HUES64 (cell line): ENCODE data around the gene DHRS4L2.
"Not testable (repeated sequence)": the region's sequence is repeated elsewhere in the genome, so short reads cannot be mapped to it uniquely, and the experiment has no call there.

Experiments used
- H3K27ac ChIP-seq: 2 replicates; pipeline ENCODE4 v1.7.0; 2013; ENCODE audit warnings: low read depth, low read length, inconsistent platforms
- H3K27me3 ChIP-seq: 2 replicates; pipeline ENCODE4 v1.6.1; 2013; ENCODE audit warnings: mild to moderate bottlenecking, low read length; ENCODE audit not compliant: insufficient read depth
- H3K36me3 ChIP-seq: 2 replicates; pipeline ENCODE4 v1.6.1; 2013; ENCODE audit warnings: mild to moderate bottlenecking, low read length; ENCODE audit not compliant: insufficient read depth
- H3K4me1 ChIP-seq: 2 replicates; pipeline ENCODE4 v1.6.1; 2013; ENCODE audit warnings: mild to moderate bottlenecking, low read length, moderate library complexity; ENCODE audit not compliant: insufficient read depth
- H3K4me3 ChIP-seq: 2 replicates; pipeline ENCODE4 v1.5.1; 2013; ENCODE audit warnings: mild to moderate bottlenecking, low read length, moderate library complexity
- H3K9ac ChIP-seq: 2 replicates; pipeline ENCODE4 v1.6.1; 2013; ENCODE audit warnings: mild to moderate bottlenecking, low read depth, low read length
- H3K9me3 ChIP-seq: 2 replicates; pipeline ENCODE4 v1.6.1; 2013; ENCODE audit warnings: low read depth, low read length; ENCODE audit not compliant: insufficient read depth
- WGBS: fragments of 150-250, 120-280 bp; methylation state at CpG from one replicate; pipeline ENCODE4 v1.1.7; 2013; ENCODE audit warnings: missing lambda C conversion rate; 5-methylcytosine and 5-hydroxymethylcytosine counted together

Gene DHRS4L2

GRCh38 chr14:23953464-23954278 is 35.1 kb upstream of the DHRS4L2 start, which contains the start of gene DHRS4:
TSS of gene DHRS4 (plus strand) at chr14:23953770. CDS start at chr14:23953789, 19 bp downstream.
- peak within 1 kb of the TSS; percentile 84 for H3K4me3 ChIP-seq
- 1% methylated on average over 44 of the region's 44 CpGs for WGBS
- H3K9me3 ChIP-seq: no peaks in the 10 kb centered on the region
- no peaks in the 10 kb centered on the region for H3K27me3 ChIP-seq
- no peaks in the 10 kb centered on the region for H3K4me1 ChIP-seq
- peak within 1 kb of the TSS; percentile 62; the same call in 1 of the 2 replicates for H3K27ac ChIP-seq
- H3K36me3 ChIP-seq: no peaks in the 10 kb centered on the region
- H3K9ac ChIP-seq: peak within 1 kb of the TSS; percentile 84

GRCh38 chr14:23954279-23954614 is 34.5 kb upstream of the DHRS4L2 start:
- H3K4me3 ChIP-seq: peak overlapping the region; percentile 84
- H3K9me3 ChIP-seq, H3K27ac ChIP-seq, H3K36me3 ChIP-seq, H3K27me3 ChIP-seq, H3K4me1 ChIP-seq: not testable (repeated sequence)
- WGBS: 7% methylated on average over 5 of the region's 6 CpGs
- peak overlapping the region; percentile 84; the same call in 1 of the 2 replicates for H3K9ac ChIP-seq

- 92% methylated on average over 19 of the region's 20 CpGs for whole genome bisulfite sequencing
- H3K9ac ChIP-seq, H3K9me3 ChIP-seq, H3K27me3 ChIP-seq, H3K27ac ChIP-seq, H3K36me3 ChIP-seq, H3K4me1 ChIP-seq, H3K4me3 ChIP-seq: not testable (repeated sequence)
Observed at GRCh38 chr14:23954965-23955364, 33.8 kb upstream of the DHRS4L2 start.

- not testable (repeated sequence) for H3K9me3 ChIP-seq, H3K36me3 ChIP-seq, H3K4me1 ChIP-seq, H3K9ac ChIP-seq, H3K27me3 ChIP-seq, H3K27ac ChIP-seq, H3K4me3 ChIP-seq
- WGBS: 95% methylated on average over 2 of the region's 2 CpGs
Observed at GRCh38 chr14:23955811-23956210, 32.9 kb upstream of the DHRS4L2 start.

GRCh38 chr14:23957913-23958569 is 30.7 kb upstream of the DHRS4L2 start:
- 92% methylated on average over 8 of the region's 9 CpGs for WGBS

GRCh38 chr14:23960899-23961298 is 27.8 kb upstream of the DHRS4L2 start:
- not testable (repeated sequence) for H3K4me1 ChIP-seq, H3K9ac ChIP-seq, H3K36me3 ChIP-seq, H3K27ac ChIP-seq, H3K27me3 ChIP-seq, H3K4me3 ChIP-seq, H3K9me3 ChIP-seq

More at GRCh38 chr14:23957913-23958569, 30.7 kb upstream of the DHRS4L2 start:
- H3K9ac ChIP-seq, H3K36me3 ChIP-seq, H3K27me3 ChIP-seq, H3K9me3 ChIP-seq, H3K4me3 ChIP-seq, H3K27ac ChIP-seq, H3K4me1 ChIP-seq: not testable (repeated sequence)

GRCh38 chr14:23961704-23962103 is 27.0 kb upstream of the DHRS4L2 start:
- H3K27me3 ChIP-seq, H3K27ac ChIP-seq, H3K9ac ChIP-seq, H3K4me3 ChIP-seq, H3K36me3 ChIP-seq, H3K4me1 ChIP-seq, H3K9me3 ChIP-seq: not testable (repeated sequence)
- WGBS: 100% methylated on average over 1 of the region's 2 CpGs

- H3K9me3 ChIP-seq, H3K9ac ChIP-seq, H3K4me3 ChIP-seq, H3K36me3 ChIP-seq, H3K27me3 ChIP-seq, H3K27ac ChIP-seq, H3K4me1 ChIP-seq: not testable (repeated sequence)
- no CpG with 5 or more reads among the region's 9 CpGs for WGBS
Observed at GRCh38 chr14:23969130-23969480, 19.6 kb upstream of the DHRS4L2 start.

- H3K9ac ChIP-seq, H3K27ac ChIP-seq, H3K9me3 ChIP-seq, H3K27me3 ChIP-seq, H3K4me1 ChIP-seq, H3K36me3 ChIP-seq: not testable (repeated sequence)
- peak overlapping the region; percentile 51 for H3K4me3 ChIP-seq
- WGBS: 43% methylated on average over 57 of the region's 61 CpGs
Observed at GRCh38 chr14:23969481-23970282, 19.0 kb upstream of the DHRS4L2 start.

GRCh38 chr14:23970283-23970659 is 18.5 kb upstream of the DHRS4L2 start:
- WGBS: 86% methylated on average over 9 of the region's 15 CpGs
- not testable (repeated sequence) for H3K9ac ChIP-seq, H3K9me3 ChIP-seq, H3K27ac ChIP-seq, H3K4me3 ChIP-seq, H3K4me1 ChIP-seq, H3K36me3 ChIP-seq, H3K27me3 ChIP-seq

- WGBS: 73% methylated on average over 8 of the region's 8 CpGs
- H3K36me3 ChIP-seq, H3K4me1 ChIP-seq: not testable (repeated sequence)
Observed at GRCh38 chr14:23973178-23973577, 15.6 kb upstream of the DHRS4L2 start.

More at GRCh38 chr14:23973178-23973577, 15.6 kb upstream of the DHRS4L2 start:
- H3K9ac ChIP-seq, H3K4me3 ChIP-seq, H3K9me3 ChIP-seq, H3K27me3 ChIP-seq, H3K27ac ChIP-seq: not testable (repeated sequence)
